SH-SY5Y (cell line): Measurements from ENCODE around the gene PGS1.

Experiments
- GATA2 ChIP-seq: IDR thresholded peaks from 2 replicates; pipeline ENCODE4 v1.6.1; 2011; ENCODE audit warnings: mild to moderate bottlenecking, low read depth, low read length
- GATA3 ChIP-seq: IDR thresholded peaks from 2 replicates; pipeline ENCODE4 v1.6.1; 2011; ENCODE audit warnings: low read depth, mild to moderate bottlenecking, low read length, moderate library complexity

PGS1 gene

DNA sequence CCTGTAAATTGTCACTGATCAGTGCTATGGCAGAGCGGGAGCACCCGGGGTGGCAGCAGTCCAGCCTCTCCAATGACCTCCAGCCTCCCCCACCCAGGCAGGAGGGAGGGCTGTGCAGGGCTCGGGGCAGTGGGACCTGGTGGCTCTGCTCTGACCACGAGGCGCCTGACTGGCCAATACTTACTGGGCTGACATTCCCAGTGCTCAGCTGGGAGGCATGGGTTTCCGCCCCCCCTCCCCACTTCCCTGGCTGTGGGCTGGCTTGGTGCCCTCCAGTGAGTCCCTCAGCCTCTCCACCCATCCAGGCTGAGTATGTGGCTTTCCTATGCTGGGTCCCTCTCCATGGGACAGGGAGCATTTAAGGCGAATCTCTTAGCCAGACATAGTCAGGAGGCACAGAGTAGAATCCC lies 21.3 kb upstream of the PGS1 start:
- TF ChIP-seq GATA3, result no peak
- TF ChIP-seq GATA2, result no peak

DNA sequence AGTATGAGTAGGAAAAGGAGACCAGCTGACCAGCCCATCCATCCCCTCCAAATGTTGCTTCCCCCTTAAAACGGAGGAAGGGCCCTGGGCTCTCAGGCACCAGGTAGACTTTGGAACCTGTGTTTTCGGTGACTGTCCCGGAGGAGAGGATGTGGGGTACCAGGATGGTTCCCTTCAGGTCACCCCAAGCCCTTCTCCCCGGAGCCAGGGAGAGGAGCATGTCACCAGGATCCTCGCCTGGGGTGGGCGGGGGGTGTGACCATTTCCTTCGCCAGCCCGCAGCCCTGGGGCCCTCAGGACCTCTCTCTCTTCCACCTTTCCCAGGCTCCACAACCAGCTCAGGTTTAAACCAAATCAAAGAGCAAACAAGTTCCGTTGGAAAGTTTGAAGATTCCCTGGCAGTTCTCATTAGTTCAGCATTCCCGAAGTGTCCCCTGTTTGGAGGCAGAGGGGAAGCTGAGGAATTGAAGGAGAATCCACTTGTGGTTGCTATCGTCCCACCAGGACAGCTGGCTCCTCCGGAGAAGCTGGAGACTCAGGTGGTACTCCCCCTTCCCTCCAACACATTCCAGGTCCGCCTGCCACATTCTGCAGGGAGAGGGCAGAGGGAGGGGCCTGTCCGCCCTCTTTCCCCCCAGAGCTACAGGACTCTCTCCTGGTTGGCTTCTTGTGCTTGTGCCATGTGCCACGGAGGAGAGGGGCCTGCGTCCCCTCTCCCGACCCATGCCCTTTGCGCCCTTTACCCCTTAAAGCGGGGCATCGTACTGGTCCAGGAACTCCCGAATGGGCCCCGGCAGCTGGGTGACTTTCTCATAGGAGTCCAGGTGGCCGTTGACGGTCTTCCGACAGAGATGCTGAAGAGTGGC lies 20.5 kb upstream of the PGS1 start:
- no peak for TF ChIP-seq GATA2
- TF ChIP-seq GATA3, result no peak

DNA sequence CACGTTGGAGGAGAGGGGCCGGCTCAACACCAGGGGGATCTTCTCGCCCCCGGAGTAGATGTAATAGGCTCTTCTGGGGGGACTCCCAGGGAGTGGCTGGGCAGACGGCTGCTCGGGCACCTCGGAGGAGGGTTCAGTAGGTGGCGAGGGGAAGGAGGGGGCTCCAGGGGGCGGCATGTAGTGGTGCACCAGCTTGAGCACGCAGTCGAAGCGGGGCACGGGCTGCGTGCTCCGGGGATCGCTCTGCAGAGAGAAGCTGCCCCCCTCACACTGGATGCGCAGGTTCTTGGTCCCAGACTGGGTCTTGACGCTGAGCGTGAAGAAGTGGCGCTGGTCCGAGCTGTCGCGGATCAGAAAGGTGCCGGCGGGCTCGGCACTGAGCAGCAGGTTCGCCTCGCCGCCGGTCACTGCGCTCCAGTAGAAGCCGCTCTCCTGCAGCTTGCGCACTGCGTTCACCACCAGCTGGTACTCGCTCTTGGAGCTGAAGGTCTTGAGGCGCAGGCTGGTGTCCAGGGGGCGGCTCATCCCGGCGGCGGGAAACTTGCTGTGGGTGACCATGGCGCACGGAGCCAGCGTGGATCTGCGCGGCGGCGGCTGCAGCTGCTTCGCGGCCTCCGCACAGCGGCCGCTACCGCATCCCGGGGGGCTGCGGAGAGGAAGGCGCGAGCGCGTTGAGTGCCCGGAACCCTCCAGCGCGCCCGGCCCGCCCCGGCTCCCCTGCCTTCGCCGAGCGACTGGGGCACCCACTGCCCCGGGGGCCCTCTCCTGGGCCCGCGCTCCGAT lies 19.7 kb upstream of the PGS1 start:
- TF ChIP-seq GATA3 (no peak), GATA2 (no peak)

DNA sequence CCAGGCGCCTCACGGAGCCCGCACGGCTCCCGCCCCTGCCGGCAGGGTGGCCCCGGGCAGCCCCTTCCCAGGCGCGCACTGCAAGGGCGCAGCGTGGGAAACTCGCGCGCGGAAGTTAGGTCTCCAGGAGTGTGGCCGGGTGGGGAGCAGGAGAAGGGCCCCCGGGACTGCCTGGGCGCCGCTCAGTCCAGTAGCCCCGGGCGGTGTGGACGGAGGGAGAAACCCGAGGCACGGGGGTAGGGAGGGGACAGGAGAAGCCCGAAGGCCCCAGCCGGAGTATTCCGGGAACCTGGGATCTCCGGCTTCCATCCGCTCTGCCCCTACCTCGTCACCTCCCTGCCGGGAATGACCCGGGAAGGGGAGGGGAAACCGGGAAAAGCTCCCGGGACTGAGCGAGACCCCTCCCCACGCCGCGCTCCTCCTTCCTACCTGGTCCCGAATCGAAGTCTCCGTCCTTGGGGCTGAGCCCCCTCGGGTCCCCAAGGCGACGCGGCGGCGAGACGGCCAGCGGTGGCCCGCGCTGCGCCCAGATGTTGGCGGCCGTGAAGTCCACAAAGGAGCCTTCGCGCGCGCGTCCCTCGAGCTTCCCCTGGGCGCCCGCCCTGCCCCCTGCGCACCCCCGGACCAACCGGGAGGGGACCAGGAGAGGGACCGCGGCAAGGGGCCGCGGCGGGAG lies 19.0 kb upstream of the PGS1 start:
- TF ChIP-seq GATA2 (no peak), GATA3 (no peak)

DNA sequence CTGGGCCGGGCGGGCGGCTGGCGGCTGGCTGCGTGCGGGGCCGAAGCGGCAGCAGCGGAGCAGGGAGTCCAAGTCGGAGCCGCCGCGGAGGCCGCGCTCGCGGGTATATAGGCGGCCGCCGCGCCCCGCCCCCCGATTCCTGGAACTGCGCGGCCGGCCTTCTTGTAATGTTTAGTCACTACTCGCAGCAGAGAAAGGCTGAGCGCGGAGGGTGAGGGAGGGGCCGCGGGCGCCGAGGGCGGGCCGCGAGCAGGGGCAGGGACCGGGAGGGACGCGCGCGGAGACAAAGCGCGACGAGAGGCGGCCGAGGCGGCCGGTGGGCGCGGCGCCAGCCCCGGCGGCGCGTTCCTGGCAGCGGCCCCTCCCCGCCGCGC lies 18.5 kb upstream of the PGS1 start, which contains the start of gene SOCS3:
Gene SOCS3, minus strand, starts transcription at position 81 of the 374 bp plus-strand sequence. CDS start 982 bp downstream, outside the sequence.
- TF ChIP-seq GATA3 (no peak), GATA2 (no peak)

DNA sequence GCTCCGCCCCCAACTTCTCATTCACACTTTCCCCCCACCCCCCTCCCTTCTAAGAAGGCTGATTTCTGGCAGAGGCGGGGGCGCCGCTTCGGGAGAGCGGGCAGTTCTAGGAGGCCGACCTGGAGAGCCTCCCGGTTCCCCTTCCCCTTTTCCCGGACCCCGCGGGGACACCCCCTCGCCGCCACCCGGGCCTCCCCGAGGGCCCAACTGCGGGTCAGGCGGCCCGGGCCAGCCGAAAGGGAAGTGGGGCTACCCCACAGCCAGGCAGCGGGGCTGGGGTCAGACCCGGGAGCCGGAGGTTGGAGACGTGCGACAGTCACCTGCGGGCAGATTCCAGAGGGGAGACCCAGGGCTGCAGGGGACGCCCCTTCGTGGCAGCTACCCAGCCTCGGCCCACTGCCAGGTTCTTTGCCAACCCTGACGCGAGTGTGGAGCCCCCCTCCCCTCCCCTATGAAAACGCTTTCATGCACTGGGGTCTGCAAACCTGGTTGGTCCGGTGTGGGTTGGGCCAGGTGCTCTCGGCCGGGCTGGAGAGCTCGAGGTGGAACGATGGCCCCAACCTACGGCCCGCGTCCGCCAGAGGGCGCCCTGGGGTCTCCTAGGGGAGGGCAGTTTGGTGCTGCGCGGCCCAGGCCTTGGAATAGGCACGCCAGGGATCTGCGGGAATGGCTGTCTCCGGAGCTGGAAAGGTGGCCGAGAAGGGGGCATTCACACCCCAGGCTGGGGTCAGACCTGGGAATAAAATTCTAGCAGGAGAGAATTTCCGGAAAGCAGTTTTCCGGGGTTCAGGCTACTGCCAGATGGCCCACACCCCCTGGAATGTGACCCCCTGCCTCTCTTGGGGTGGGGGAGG lies 17.9 kb upstream of the PGS1 start:
- no peak for TF ChIP-seq GATA3
- no peak for TF ChIP-seq GATA2

DNA sequence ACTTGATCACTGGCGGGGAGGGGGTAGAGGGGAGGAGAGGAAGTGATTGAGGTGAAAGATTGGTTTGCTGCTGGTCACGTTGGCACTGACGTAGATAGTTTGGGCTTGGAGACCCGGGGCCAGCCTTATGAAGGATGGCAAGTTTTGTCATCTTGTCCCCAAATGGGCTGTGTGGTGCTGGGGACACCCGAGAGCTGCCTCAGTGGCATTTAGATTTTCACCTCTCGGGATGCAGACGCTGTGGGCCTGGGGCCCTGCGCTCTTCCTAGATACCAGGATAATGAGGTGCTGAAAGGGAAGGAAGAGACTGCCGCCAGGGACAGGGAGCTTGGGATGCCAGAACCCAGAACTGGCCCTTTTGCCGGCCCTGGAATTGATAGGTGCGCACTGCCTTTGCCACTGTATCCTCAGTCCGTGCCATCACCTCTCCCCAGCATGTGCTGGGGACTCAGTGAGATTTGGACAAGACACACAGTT lies 17.2 kb upstream of the PGS1 start:
- no peak for TF ChIP-seq GATA2
- TF ChIP-seq GATA3, result no peak

DNA sequence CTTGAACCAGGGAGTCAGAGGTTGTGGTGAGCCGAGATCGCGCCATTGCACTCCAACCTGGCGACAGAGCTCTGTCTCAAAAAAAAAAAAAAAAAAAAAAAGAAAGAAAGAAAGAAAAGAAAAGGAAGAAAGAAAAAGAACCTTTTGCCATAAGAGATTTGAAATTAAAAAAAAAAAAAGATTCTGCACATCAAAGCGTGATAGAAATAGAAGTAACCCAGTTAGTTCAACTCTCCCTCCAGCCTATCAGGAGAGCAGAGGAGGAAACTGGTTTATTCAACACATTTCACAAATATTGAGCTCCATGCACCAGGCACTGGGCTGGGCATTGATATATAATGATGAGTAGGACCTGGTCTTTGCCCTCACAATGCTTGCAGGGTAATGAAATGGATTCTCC lies 16.2 kb upstream of the PGS1 start:
- TF ChIP-seq GATA3 (no peak), GATA2 (no peak)

DNA sequence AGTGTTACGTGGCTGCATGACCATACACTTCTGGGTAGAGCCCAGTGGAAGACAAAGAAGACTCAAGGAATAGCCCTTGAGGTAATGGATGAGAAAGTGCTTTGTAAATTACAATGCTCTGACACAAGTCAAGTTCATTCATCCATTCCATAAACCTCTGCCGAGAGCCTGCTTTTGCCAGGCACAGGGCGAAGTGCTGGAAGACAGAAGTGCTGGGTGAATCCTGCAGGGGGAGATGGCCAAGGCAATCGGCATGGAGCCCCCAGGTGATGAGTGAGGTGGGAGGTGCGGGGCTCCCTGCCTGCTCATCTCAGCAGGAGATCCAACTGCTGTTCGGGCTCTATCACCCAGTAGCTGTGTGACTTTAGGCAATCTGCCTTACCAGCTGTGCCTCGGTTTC lies 15.8 kb upstream of the PGS1 start:
- TF ChIP-seq GATA3 (no peak), GATA2 (no peak)

DNA sequence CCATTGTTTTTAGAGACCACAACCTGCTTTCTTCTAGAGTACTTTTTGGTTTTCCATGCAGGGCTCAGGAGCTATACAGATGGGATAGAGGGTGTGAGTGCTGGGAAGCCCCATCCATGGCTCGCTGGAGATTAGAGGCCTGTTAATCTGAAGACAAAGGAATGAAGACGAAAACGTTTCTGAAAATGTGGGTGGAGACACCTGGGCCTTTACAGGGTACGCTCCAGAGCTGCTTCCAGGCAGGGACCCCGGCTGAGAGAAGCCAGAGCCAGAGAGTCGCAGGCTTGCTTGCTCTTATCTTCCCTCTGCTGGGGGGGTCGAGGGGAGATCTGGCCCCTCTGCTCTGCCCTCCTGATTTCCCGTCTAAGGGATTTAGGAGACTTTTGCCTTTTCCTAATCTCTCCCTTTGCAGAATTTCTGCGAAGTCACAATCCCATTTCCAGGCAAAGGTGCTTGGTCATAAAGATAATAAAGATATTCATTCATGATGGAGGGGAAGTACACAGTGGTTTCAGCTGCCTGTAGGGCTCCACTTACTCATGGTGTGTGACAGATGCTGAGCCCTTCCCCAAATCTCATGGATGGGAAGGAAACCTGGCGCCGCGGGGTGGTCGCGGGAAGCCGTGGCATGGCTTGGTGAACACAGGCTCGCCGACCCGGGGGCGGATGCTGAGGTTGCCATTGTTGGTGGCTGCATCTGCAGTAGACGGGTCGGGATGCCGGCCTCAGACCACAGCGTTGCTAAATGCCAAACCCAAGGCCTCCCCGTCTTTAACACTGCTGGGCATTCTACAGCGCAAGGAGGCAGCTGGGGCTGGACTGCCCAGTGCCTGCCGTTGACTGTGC lies 13.8 kb upstream of the PGS1 start:
- no peak for TF ChIP-seq GATA2

DNA sequence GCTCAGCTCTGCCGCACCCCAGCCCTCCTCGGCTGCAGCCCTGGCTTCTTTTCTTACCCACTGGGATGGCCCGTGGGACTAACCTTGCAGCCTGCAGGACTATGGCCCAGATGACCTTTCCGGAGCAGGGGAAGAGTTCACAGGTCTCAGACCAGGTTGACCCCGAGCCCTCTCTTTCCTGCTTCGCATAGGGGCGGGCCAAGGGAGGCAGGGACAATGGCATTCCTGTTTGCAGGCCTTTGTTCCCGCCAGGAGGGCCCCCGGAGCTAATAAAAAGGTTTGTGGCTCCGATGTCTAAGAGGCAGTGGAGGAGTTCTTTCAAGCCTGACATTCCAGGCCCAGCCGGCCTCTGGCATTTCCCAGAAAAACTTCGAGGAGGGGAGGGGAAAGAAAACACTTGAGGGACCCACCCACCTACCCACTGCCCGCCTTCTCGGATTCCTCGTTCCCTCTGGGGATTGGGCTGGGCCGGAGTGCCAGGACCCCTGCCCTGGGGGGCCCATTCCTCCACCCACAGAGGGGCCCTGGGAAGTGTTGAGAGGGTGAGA lies 12.8 kb upstream of the PGS1 start:
- TF ChIP-seq GATA2 (no peak), GATA3 (no peak)

DNA sequence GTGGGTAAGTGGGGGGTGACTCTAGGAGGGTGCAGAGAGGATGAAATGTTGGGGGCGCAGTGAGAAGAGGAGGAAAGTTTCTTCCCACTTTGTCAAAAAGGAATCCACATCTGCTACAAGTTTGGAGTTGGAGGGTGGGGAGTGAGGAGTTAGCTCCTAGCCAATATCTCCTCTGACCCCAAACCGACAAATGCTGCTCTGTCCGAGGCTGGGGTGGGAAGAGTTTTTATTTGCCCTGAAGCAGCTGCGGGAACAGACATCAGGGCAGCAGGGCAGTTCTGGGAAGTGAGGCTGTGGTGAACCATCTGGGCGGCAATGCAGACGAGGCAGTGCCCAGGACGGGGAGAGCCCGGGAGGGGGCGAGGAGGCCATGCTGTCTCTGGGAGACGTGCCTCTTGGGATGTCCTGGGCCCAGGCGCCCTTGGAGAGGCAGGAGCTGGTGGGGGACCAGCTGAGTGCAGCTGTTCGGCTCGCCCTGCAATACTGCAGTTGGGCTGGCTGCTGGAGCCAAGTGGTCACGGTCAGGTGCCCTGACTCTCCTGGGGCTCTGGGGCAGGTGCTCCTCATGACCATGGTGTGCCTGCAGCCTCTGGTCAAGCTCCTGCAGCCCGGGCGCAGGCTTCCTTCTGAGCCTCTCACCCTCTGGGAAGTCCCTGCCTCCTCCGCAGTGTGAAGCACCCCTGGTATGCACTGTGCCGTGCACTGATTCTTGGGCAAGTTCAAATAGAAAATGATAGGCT lies 12.2 kb upstream of the PGS1 start:
- TF ChIP-seq GATA2, result no peak
- no peak for TF ChIP-seq GATA3

DNA sequence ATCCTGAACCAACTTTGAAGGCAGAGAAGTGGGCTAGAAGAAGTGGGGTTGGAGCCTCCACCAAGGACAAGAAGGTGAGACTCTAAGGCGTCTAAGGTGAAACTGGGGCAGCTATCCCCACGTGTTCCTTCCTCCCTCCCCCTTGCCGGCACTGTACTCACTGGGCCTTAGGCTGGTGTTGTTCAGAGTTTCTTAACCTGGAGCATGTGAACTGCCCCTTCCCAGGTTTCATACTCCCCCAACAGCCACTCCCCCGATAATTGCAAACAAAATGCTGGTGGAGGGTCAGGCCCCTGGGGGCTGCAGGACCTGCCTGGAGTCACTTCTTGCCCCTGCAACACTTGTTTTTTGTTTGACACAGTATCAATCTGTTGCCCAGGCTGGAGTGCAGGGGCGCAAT lies 11.3 kb upstream of the PGS1 start:
- TF ChIP-seq GATA3 (no peak), GATA2 (no peak)
